ENCODE results near the gene SLC25A11. TPM values are rescaled to one million over a fixed set of nuclear protein-coding genes. Genes with fewer than 3 reads are reported as not detected.

The SLC25A11 gene
- total RNA-seq, 1 experiment from 2014 or later, result 112 TPM

- DNase-seq (ENCODE audit: low read depth), result no peak
Measured at GRCh38 chr17:4896332-4897197, 43.3 kb downstream of the SLC25A11 start.

GRCh38 chr17:4895657-4896331 is 44.1 kb downstream of the SLC25A11 start:
- no peak for DNase-seq (ENCODE audit: low read depth)

DNA sequence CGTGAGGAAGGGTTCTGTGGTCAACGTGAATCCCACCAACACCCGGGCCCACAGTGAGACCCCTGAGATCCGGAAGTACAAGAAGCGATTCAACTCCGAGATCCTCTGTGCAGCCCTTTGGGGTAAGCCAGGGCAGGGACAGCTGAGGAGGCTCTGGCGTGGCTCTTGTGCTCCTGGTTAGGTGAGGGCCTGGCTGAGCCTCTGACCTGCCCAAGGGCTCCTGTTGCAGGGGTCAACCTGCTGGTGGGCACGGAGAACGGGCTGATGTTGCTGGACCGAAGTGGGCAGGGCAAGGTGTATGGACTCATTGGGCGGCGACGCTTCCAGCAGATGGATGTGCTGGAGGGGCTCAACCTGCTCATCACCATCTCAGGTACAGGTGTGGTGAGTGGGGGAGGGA is 44.7 kb downstream of the SLC25A11 start:
- DNase-seq (ENCODE audit: low read depth), result no peak

- no peak for DNase-seq (ENCODE audit: low read depth)
Measured at GRCh38 chr17:4893721-4894560, 45.9 kb downstream of the SLC25A11 start.

- no peak for DNase-seq (ENCODE audit: low read depth)
Measured at GRCh38 chr17:4893272-4893671, 46.6 kb downstream of the SLC25A11 start.

- no peak for DNase-seq (ENCODE audit: low read depth)
Measured at GRCh38 chr17:4892499-4893221, 47.2 kb downstream of the SLC25A11 start.

DNA sequence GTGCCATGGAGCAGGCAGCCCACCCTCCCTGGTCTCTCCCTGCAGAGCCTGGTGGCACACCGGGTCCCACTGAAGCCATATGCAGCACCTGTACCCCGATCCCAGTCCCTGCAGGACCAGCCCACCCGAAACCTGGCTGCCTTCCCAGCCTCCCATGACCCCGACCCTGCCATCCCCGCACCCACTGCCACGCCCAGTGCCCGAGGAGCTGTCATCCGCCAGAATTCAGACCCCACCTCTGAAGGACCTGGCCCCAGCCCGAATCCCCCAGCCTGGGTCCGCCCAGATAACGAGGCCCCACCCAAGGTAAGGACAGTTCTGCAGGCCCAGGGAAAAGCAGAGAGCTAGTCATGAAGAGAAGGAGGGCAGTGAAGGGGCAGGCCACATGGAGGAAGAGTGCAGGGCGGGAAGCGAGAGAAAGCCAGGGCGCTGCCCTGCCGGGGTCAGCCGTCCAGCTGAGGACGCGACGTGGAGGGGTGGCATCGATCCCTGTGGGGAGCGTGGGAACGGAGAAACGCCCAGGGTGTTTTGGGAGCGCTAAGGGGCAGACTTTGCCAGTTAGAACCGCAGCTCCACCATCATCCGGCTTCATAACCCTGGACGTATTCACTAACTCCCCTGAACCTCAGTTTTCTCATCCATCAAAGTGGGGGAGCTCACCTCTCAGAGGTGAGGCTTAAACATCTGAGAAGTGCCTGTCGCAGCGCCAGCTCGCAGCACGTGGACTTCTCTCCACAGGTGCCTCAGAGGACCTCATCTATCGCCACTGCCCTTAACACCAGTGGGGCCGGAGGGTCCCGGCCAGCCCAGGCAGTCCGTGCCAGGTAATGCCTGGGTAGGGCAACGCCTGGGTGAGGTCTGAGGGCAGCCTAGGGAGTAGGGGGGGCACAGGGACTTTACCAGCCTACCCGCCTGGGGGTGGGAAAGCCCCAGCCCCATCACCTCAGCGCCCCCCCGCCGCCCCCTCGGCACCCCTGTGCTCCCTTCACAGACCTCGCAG is 48.1 kb downstream of the SLC25A11 start:
- DNase-seq (ENCODE audit: low read depth), result no peak

GRCh38 chr17:4887581-4887980 is 52.3 kb downstream of the SLC25A11 start:
- no peak for DNase-seq (ENCODE audit: low read depth)

Small RNAs within 50 kb of the gene (small RNA-seq; reads per million reads assigned to genes)
- gene MIR6864 (not detected), gene MIR6865 (not detected)

Other genes starting within 250 kb of the SLC25A11 start
- gene PELP1, start 235.9 kb downstream of the SLC25A11 start, total RNA-seq (2014; rRNA removed; shearing (Covaris generic)), result 28.0 and 34.2 TPM in 2 replicates
- gene ARRB2, start 229.4 kb downstream of the SLC25A11 start, total RNA-seq (2014; rRNA removed; shearing (Covaris generic)), result 22.1 and 27.4 TPM in 2 replicates
- 28.9 and 35.8 TPM in 2 replicates for gene MED11, start 208.6 kb downstream of the SLC25A11 start, total RNA-seq (2014; rRNA removed; shearing (Covaris generic))
- gene ZMYND15, start 200.2 kb downstream of the SLC25A11 start, total RNA-seq (2014; rRNA removed; shearing (Covaris generic)), result not detected in 2 replicates
- 0.40 and 1.0 TPM in 2 replicates for gene CXCL16, start 200.1 kb downstream of the SLC25A11 start, total RNA-seq (2014; rRNA removed; shearing (Covaris generic))
- gene TM4SF5, start 168.2 kb downstream of the SLC25A11 start, total RNA-seq (2014; rRNA removed; shearing (Covaris generic)), result not detected in 2 replicates
- gene VMO1, start 153.7 kb downstream of the SLC25A11 start, total RNA-seq (2014; rRNA removed; shearing (Covaris generic)), result not detected in 2 replicates
- not detected in 2 replicates for gene GLTPD2, start 151.1 kb downstream of the SLC25A11 start, total RNA-seq (2014; rRNA removed; shearing (Covaris generic))
- gene PSMB6, start 143.9 kb downstream of the SLC25A11 start, total RNA-seq (2014; rRNA removed; shearing (Covaris generic)), result 235 and 261 TPM in 2 replicates
- 12.8 and 13.1 TPM in 2 replicates for gene PLD2, start 132.9 kb downstream of the SLC25A11 start, total RNA-seq (2014; rRNA removed; shearing (Covaris generic))
- gene MINK1, start 106.7 kb downstream of the SLC25A11 start, total RNA-seq (2014; rRNA removed; shearing (Covaris generic)), result 27.1 and 28.7 TPM in 2 replicates
- gene C17orf107, start 40.5 kb downstream of the SLC25A11 start, total RNA-seq (2014; rRNA removed; shearing (Covaris generic)), result 0.07 and 0.48 TPM in 2 replicates
- gene CHRNE, start 36.9 kb downstream of the SLC25A11 start, total RNA-seq (2014; rRNA removed; shearing (Covaris generic)), result not detected in 2 replicates
- not detected in 2 replicates for gene GP1BA, start 7.8 kb downstream of the SLC25A11 start, total RNA-seq (2014; rRNA removed; shearing (Covaris generic))
- 70.0 and 95.7 TPM in 2 replicates for gene RNF167, start 222 bp upstream of the SLC25A11 start, total RNA-seq (2014; rRNA removed; shearing (Covaris generic))
- 1,934 and 2,529 TPM in 2 replicates for gene PFN1, start 8.5 kb upstream of the SLC25A11 start, total RNA-seq (2014; rRNA removed; shearing (Covaris generic))
- 2.5 and 3.0 TPM in 2 replicates for gene ENO3, start 11.1 kb upstream of the SLC25A11 start, total RNA-seq (2014; rRNA removed; shearing (Covaris generic))
- 75.6 and 81.8 TPM in 2 replicates for gene SPAG7, start 27.8 kb upstream of the SLC25A11 start, total RNA-seq (2014; rRNA removed; shearing (Covaris generic))
- gene CAMTA2, start 47.6 kb upstream of the SLC25A11 start, total RNA-seq (2014; rRNA removed; shearing (Covaris generic)), result 7.6 and 14.3 TPM in 2 replicates
- gene INCA1, start 57.5 kb upstream of the SLC25A11 start, total RNA-seq (2014; rRNA removed; shearing (Covaris generic)), result 0.08 TPM in 1 of 2 replicates, not detected in the other
- gene KIF1C, start 57.9 kb upstream of the SLC25A11 start, total RNA-seq (2014; rRNA removed; shearing (Covaris generic)), result 64.3 and 67.6 TPM in 2 replicates
- not detected in 2 replicates for gene SLC52A1, start 95.4 kb upstream of the SLC25A11 start, total RNA-seq (2014; rRNA removed; shearing (Covaris generic))
- not detected in 2 replicates for gene ZFP3, start 138.4 kb upstream of the SLC25A11 start, total RNA-seq (2014; rRNA removed; shearing (Covaris generic))
- gene ZNF232, start 171.8 kb upstream of the SLC25A11 start, total RNA-seq (2014; rRNA removed; shearing (Covaris generic)), result 9.1 and 9.5 TPM in 2 replicates
- under 0.01 TPM in 1 of 2 replicates, not detected in the other for gene USP6, start 176.0 kb upstream of the SLC25A11 start, total RNA-seq (2014; rRNA removed; shearing (Covaris generic))